ENCODE measurements around the gene C6orf136.

Gene C6orf136

GRCh38 chr6:30611150-30611855 lies 35.6 kb upstream of the C6orf136 start:
- 94 to 97% methylated on average over 3 to 7 of the region's 9 CpGs for WGBS, 2 experiments (ENCODE audit: insufficient coverage in 2 of 2)
- Histone ChIP-seq H3K9me3 (ENCODE audit: control insufficient read depth, low read length) (no peaks in the 10 kb centered on the region), H3K27ac (ENCODE audit: low read depth, low read length, severe bottlenecking) (no peak overlapping the region), H3K4me3 (ENCODE audit: extremely low read depth, insufficient read depth, low read length, poor library complexity, severe bottlenecking) (no peak overlapping the region), H3K36me3 (ENCODE audit: control insufficient read depth, insufficient read depth, low read length) (peaks cover 74% of the 10 kb centered on the region), H3K4me1 (ENCODE audit: control insufficient read depth, insufficient read depth, low read length, poor library complexity, severe bottlenecking) (peaks cover 18% of the 10 kb centered on the region)

DNA sequence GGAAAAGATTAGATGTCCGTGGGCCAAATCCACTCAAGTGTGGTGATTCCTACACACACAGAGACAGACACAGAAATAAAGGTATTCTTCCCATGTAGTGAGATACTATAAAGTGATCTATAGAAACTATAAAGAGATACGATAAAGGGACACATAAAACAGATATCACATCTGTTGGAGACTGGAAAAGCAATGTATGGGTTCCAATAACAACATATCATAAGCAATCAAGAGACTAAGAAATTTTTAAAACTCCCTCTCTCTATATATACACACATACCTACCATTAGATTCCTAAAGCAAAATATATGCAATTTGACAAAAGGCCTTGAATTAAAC lies 35.1 kb upstream of the C6orf136 start:
- WGBS, 2 experiments (ENCODE audit: insufficient coverage in 2 of 2): no CpG with 5 or more reads among the region's 2 CpGs
- Histone ChIP-seq H3K9me3 (ENCODE audit: control insufficient read depth, low read length) (no peaks in the 10 kb centered on the region), H3K4me1 (ENCODE audit: control insufficient read depth, insufficient read depth, low read length, poor library complexity, severe bottlenecking) (peaks cover 18% of the 10 kb centered on the region), H3K36me3 (ENCODE audit: control insufficient read depth, insufficient read depth, low read length) (peaks cover 74% of the 10 kb centered on the region), H3K27ac (ENCODE audit: low read depth, low read length, severe bottlenecking) (no peak overlapping the region), H3K4me3 (ENCODE audit: extremely low read depth, insufficient read depth, low read length, poor library complexity, severe bottlenecking) (no peak overlapping the region)

GRCh38 chr6:30612213-30612612 lies 34.7 kb upstream of the C6orf136 start:
- H3K27ac ChIP-seq (ENCODE audit: low read depth, low read length, severe bottlenecking): no peak overlapping the region
- no peak overlapping the region for H3K4me3 ChIP-seq (ENCODE audit: extremely low read depth, insufficient read depth, low read length, poor library complexity, severe bottlenecking)
- peaks cover 18% of the 10 kb centered on the region for H3K4me1 ChIP-seq (ENCODE audit: control insufficient read depth, insufficient read depth, low read length, poor library complexity, severe bottlenecking)
- WGBS, 2 experiments (ENCODE audit: insufficient coverage in 2 of 2): no CpG with 5 or more reads among the region's 1 CpG
- H3K36me3 ChIP-seq (ENCODE audit: control insufficient read depth, insufficient read depth, low read length): peaks cover 71% of the 10 kb centered on the region
- no peaks in the 10 kb centered on the region for H3K9me3 ChIP-seq (ENCODE audit: control insufficient read depth, low read length)

GRCh38 chr6:30612687-30613248 lies 34.2 kb upstream of the C6orf136 start:
- no peak overlapping the region for H3K4me3 ChIP-seq (ENCODE audit: extremely low read depth, insufficient read depth, low read length, poor library complexity, severe bottlenecking)
- 68 to 92% methylated on average over 4 to 5 of the region's 6 CpGs for WGBS, 2 experiments (ENCODE audit: insufficient coverage in 2 of 2)
- H3K4me1 ChIP-seq (ENCODE audit: control insufficient read depth, insufficient read depth, low read length, poor library complexity, severe bottlenecking): peaks cover 18% of the 10 kb centered on the region
- no peaks in the 10 kb centered on the region for H3K9me3 ChIP-seq (ENCODE audit: control insufficient read depth, low read length)
- peak overlapping the region; percentile 48 for H3K27ac ChIP-seq (ENCODE audit: low read depth, low read length, severe bottlenecking)
- peaks cover 66% of the 10 kb centered on the region for H3K36me3 ChIP-seq (ENCODE audit: control insufficient read depth, insufficient read depth, low read length)

DNA sequence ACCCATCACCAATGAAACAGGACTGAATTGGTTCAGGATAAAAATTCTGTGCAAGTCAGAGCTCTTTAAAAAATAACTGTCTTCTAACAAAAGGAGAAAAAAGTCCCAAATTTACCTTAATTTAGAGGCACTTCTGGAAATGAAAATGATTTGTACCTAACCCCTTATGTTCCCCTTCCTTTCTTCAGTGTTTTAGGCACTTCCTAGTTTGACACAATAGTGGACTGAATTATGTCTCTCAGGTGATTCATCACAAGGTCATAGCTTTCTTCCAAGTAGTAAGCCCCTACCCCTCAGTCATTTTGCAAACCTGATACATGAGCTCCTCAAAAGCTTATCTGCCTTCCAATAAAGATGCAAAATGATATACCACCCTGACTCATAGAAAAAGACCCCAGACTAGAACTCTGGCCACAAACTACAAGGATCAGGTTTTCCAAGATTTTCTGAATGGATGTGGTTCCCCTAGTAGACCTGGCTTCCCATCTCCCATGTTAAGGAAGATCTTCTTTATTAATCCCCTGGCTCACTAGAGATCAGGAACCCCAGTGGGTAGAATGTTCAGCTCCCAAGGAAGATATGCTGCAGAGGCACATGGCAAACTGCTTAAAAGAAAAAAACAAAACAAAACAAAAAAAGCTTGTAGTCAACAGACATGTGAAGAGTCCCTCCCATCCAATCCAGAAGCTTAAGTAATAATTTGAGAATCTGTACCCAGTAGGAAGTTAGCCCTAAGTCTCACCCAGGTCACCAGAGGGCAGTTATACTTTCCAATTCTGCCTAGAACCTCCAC lies 33.5 kb upstream of the C6orf136 start:
- H3K27ac ChIP-seq (ENCODE audit: low read depth, low read length, severe bottlenecking): peak overlapping the region; percentile 48
- H3K4me3 ChIP-seq (ENCODE audit: extremely low read depth, insufficient read depth, low read length, poor library complexity, severe bottlenecking): peak overlapping the region; percentile 84
- H3K9me3 ChIP-seq (ENCODE audit: control insufficient read depth, low read length): no peaks in the 10 kb centered on the region
- peaks cover 18% of the 10 kb centered on the region for H3K4me1 ChIP-seq (ENCODE audit: control insufficient read depth, insufficient read depth, low read length, poor library complexity, severe bottlenecking)
- peaks cover 59% of the 10 kb centered on the region for H3K36me3 ChIP-seq (ENCODE audit: control insufficient read depth, insufficient read depth, low read length)

DNA sequence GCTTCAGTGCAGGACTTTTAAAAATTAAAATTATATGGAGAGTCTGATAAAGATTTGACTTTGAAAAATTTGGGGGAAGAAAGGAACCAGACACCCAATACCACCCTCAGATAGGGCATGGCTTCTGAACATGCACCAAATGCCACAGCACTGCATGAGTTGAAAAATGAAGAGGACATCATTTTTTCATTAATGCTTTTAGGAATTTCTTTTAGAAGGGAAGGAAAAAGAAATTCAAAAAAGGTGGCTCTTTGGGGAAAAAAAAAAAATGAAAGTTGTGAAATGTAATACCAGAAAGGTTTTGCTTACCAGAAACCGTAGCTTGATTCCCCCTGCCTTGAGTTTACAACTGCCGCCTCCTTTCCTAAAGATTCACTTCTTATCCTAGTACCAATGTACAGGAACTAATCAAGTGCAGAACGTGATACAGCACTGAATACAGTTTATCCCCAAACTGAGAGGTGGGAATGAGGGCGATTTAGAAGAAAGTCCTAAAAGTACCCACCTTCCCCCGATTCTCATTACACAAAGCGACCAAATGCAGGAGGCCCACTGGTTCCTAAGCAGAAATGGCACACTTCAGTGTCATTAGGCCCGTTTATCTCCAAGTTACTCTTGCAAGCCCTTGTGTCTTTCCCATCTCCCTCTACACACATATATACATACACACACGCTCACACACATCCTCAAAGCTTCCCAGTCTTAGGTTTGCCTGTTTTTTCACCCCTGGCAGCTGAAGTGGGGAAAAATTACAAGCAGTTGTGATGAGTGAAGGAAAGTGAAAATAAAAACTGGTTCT lies 32.7 kb upstream of the C6orf136 start:
- H3K4me1 ChIP-seq (ENCODE audit: control insufficient read depth, insufficient read depth, low read length, poor library complexity, severe bottlenecking): peaks cover 18% of the 10 kb centered on the region
- no peaks in the 10 kb centered on the region for H3K9me3 ChIP-seq (ENCODE audit: control insufficient read depth, low read length)
- 82 to 95% methylated on average over 3 to 5 of the region's 8 CpGs for WGBS, 2 experiments (ENCODE audit: insufficient coverage in 2 of 2)
- H3K36me3 ChIP-seq (ENCODE audit: control insufficient read depth, insufficient read depth, low read length): peaks cover 53% of the 10 kb centered on the region
- H3K4me3 ChIP-seq (ENCODE audit: extremely low read depth, insufficient read depth, low read length, poor library complexity, severe bottlenecking): peak overlapping the region; percentile 84
- H3K27ac ChIP-seq (ENCODE audit: low read depth, low read length, severe bottlenecking): peak overlapping the region; percentile 99

DNA sequence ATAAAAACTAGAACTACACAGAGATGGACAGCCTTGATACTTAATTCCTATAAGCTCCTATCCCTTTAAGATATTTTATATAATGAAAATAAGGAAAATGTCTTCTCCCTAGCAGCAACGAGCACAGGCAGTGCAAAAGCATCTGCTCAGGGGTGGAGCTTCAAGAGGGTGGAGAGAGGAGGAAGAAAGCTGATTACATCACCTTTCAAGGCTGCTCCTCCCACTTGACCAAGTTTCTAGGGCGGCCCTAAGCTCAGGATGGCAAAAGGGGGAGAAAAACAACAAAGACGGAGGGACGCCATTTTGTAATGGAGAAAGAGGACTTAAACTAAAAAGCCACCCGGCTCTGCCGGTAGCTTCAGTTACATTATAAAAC lies 32.1 kb upstream of the C6orf136 start:
- peaks cover 18% of the 10 kb centered on the region for H3K4me1 ChIP-seq (ENCODE audit: control insufficient read depth, insufficient read depth, low read length, poor library complexity, severe bottlenecking)
- no CpG with 5 or more reads among the region's 6 CpGs for WGBS, 2 experiments (ENCODE audit: insufficient coverage in 2 of 2)
- H3K27ac ChIP-seq (ENCODE audit: low read depth, low read length, severe bottlenecking): peak overlapping the region; percentile 99
- H3K4me3 ChIP-seq (ENCODE audit: extremely low read depth, insufficient read depth, low read length, poor library complexity, severe bottlenecking): peak overlapping the region; percentile 84
- no peaks in the 10 kb centered on the region for H3K9me3 ChIP-seq (ENCODE audit: control insufficient read depth, low read length)
- peaks cover 53% of the 10 kb centered on the region for H3K36me3 ChIP-seq (ENCODE audit: control insufficient read depth, insufficient read depth, low read length)

DNA sequence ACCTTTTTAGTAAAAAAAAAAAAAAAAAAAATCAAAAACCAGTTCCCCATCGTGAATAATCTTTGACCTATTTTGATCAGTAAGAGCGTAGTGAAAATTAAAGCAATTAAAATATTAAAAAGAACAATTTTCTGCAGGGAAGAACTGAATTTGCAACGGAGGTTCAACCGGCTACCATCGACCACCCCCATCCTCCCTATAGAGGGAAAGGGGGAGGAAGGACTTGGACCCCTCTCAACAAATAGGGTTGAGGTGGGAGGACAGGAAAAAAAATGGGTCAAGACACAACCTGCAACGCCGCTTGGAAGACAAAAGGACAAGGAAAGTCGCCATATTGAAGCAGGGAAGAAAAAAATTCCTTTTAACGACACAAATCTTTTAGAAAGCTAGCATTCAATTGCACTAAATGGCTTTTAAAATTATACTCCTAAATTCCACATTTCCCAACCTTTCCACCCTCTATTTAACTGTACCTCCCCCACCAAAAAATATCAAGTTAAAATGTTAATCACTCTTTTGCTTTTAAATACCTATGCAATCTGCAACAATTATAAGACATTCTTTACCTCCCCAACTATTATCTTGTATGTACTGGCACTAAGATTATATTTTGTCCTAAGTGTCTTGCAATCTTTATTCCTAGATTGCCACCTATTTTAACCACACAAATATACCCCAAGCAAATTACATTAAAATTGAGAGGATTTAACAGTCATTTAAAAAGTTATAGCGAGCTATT lies 31.5 kb upstream of the C6orf136 start:
- Histone ChIP-seq H3K4me3 (ENCODE audit: extremely low read depth, insufficient read depth, low read length, poor library complexity, severe bottlenecking) (peak overlapping the region; percentile 84), H3K27ac (ENCODE audit: low read depth, low read length, severe bottlenecking) (peak overlapping the region; percentile 99), H3K36me3 (ENCODE audit: control insufficient read depth, insufficient read depth, low read length) (peaks cover 53% of the 10 kb centered on the region), H3K4me1 (ENCODE audit: control insufficient read depth, insufficient read depth, low read length, poor library complexity, severe bottlenecking) (peaks cover 18% of the 10 kb centered on the region), H3K9me3 (ENCODE audit: control insufficient read depth, low read length) (no peaks in the 10 kb centered on the region)
- whole genome bisulfite sequencing, 2 experiments (ENCODE audit: insufficient coverage in 2 of 2): 0% methylated on average over 2 to 4 of the region's 10 CpGs

- Histone ChIP-seq H3K4me1 (ENCODE audit: control insufficient read depth, insufficient read depth, low read length, poor library complexity, severe bottlenecking) (peaks cover 18% of the 10 kb centered on the region), H3K9me3 (ENCODE audit: control insufficient read depth, low read length) (no peaks in the 10 kb centered on the region), H3K27ac (ENCODE audit: low read depth, low read length, severe bottlenecking) (peak overlapping the region; percentile 99), H3K4me3 (ENCODE audit: extremely low read depth, insufficient read depth, low read length, poor library complexity, severe bottlenecking) (peak overlapping the region; percentile 84), H3K36me3 (ENCODE audit: control insufficient read depth, insufficient read depth, low read length) (peaks cover 53% of the 10 kb centered on the region)
- WGBS, 2 experiments (ENCODE audit: insufficient coverage in 2 of 2): 0% methylated on average over 3 to 5 of the region's 10 CpGs
Observed at GRCh38 chr6:30615958-30616810, 30.7 kb upstream of the C6orf136 start.

Measured in mesodermal cell (in vitro differentiated cells).